22Rv1 (cell line): Measurements from ENCODE around the gene C3orf22.

ENCODE experiments used
- H3K27ac ChIP-seq: fragments of 450-650 bp; 2 replicates; pipeline ENCODE4 v1.5.1; 2017
- ZFX ChIP-seq: fragments of 450-650 bp; IDR thresholded peaks from 2 replicates; pipeline ENCODE4 v1.6.1; 2017; ENCODE audit warnings: antibody characterized with exemption, borderline replicate concordance
- TF ChIP-seq, protein P1 (sequence below): fragments of 450-650 bp; IDR thresholded peaks from 2 replicates; pipeline ENCODE4 v1.5.1; 2017; ENCODE audit warnings: mild to moderate bottlenecking

C3orf22 gene

DNA sequence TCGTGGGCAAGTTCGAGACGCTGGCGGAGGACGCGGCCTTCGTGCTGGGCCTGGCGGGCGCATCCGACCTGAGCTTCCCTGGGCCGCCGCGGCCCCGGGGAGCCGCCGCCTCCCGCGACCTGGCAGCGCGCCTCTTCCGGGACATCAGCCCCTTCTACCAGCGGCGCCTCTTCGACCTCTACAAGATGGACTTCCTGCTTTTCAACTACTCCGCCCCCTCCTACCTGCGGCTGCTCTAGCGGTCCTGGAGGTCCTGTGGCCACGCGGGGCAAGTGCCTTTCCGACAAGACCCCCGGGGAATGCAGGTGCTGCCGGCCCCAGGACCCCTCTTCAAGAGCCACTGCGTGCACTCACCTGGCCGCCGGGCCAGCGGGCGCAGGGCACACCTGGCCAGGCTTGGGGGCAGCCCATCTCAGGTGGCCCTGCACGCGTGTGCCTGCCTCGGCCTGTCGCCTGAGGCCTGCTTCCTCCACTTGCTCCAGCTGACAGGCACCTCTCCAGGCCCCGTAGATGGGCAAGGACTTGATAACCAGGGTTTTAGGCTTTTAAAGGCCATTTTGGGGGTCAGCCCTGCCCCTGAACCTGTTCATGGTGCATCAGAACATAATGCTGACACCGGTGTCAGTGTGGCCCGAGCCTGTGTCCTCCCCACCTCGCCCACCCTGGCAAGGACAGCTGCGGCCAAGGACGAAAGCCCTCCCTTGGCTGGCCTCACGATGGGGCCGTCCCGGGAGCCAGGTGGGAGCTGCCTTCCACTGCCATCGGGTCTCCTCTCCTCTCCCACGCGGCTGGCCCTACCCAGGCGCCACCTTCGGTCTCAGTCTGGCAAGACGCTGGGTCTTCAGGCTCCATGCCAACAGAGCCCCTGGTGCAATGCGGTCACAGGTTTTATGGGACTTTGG is 16.1 kb downstream of the C3orf22 start:
- TF ChIP-seq, protein P1, sequence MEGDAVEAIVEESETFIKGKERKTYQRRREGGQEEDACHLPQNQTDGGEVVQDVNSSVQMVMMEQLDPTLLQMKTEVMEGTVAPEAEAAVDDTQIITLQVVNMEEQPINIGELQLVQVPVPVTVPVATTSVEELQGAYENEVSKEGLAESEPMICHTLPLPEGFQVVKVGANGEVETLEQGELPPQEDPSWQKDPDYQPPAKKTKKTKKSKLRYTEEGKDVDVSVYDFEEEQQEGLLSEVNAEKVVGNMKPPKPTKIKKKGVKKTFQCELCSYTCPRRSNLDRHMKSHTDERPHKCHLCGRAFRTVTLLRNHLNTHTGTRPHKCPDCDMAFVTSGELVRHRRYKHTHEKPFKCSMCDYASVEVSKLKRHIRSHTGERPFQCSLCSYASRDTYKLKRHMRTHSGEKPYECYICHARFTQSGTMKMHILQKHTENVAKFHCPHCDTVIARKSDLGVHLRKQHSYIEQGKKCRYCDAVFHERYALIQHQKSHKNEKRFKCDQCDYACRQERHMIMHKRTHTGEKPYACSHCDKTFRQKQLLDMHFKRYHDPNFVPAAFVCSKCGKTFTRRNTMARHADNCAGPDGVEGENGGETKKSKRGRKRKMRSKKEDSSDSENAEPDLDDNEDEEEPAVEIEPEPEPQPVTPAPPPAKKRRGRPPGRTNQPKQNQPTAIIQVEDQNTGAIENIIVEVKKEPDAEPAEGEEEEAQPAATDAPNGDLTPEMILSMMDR, result no peak
- H3K27ac ChIP-seq, result no peak overlapping the region

DNA sequence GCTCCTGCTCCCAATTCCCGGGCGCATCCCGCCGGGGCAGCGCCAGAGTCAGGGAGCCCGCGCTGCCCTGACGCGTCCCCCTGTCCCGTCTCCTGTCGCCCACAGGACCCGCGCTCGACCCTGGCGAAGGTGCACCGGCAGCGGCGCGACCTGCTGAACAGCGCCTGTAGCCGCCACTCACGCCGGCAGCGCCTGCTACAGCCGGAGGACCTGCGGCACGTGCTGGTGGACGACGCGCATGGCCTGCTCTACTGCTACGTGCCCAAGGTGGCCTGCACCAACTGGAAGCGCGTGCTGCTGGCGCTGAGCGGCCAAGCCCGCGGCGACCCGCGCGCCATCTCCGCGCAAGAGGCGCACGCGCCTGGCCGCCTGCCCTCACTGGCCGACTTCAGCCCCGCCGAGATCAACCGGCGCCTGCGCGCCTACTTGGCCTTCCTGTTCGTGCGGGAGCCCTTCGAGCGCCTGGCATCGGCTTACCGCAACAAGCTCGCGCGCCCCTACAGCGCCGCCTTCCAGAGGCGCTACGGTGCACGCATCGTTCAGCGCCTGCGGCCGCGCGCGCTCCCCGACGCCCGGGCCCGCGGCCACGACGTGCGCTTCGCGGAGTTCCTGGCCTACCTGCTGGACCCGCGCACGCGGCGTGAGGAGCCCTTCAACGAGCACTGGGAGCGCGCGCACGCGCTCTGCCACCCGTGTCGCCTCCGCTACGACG is 16.9 kb downstream of the C3orf22 start:
- no peak overlapping the region for H3K27ac ChIP-seq
- no peak for TF ChIP-seq ZFX
- TF ChIP-seq, protein P1, result no peak

DNA sequence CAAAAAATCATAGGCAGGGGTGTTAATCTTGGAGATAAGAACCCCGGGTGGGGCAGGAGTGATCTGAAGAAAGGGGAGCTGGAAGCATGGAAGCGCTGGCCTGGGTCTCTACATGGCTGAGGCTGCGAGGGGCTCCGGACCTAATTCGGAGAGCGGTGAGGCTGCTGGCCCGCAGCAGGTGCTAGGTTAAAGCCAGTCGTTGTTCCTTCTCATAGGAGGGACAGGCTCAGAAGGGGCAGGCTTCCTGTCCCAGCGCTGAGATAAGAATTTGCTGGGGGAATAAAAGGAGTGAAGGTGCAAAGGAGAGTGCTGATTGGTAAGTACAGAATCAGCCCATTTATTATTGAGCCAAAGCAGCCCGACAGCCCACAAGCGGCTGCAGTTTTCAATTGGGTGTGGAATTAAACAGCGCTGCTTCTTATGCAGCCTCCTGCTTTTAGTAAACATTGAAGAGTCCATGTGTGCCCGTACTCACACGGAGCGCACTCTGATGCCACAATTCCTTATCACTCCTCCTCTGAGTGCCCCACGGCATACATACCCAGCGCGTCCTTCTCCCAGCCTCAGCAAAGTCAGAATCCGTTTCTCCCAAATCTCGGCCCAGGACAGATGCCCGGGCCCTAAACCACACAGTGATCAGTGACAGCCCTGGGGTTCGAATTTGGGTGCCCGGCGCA is 17.6 kb downstream of the C3orf22 start:
- TF ChIP-seq ZFX, result no peak
- TF ChIP-seq, protein P1, result no peak
- H3K27ac ChIP-seq, result no peak overlapping the region

DNA sequence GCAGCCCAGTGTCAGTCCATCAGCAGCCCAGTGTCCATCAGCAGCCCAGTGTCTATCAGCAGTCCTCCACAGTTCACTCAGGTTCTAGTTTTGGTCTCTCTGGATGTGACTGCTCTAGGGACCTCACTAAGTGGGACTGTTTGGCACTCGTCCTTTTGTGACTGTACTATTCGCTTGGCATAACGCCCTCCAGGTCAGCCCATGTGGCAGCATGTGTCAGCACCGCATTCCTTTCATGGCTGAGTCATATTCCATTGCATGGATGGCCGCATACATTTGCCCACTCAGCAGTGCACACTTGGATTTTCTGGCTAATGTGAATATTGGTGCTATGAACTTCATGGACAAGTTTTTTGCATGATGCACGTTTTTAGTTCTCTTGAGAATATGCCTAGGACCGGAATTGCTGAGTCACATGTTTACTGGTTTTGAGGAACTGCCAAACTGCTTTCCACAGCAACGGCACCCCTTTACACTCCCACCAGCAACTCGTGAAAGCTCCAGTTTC is 18.3 kb downstream of the C3orf22 start:
- TF ChIP-seq ZFX, result no peak
- TF ChIP-seq, protein P1, result no peak
- no peak overlapping the region for H3K27ac ChIP-seq

DNA sequence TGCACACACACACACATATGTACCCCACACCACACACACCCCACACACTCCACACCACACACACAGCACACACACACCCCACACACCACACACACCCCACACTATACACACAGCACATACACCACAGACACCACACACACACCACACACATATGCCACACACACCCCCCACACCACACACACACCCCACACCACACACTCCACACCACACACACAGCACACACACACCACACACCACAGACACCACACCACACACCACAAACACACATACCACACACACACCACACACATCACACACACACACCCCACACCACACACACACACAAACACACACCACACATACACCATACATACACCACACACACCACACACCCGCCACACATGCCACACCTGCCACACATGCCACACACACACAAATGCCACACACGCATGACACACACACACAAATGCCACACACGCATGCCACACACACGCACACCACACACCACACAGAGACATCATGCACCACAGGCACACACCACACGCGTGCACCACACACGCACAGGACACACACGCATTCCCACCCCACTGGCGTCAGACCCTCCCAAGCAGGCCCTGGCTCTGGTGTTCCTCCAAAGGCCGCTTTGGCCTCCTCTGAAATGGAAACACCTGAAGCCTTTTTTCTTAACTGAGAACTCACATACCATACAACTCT is 19.0 kb downstream of the C3orf22 start:
- TF ChIP-seq, protein P1, result no peak
- TF ChIP-seq ZFX, result no peak

DNA sequence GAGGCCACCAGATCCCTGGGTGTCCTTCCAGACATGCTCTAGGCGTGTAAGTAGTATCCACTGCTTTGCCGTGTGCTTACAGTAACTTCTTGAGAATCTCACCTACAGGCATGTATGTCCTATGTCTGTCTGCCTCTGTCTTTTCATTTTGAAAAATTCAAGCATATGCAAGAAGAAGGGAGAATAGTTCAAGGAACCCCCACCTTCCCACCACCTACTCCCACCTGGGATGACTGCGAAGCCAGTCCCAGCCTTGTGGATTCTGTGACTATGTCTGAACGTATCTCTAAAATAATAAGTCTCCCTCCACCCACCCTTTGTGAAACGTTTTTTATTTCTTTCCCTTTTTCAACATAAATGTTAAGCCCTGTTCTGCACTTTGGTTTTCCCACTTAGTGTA is 19.8 kb downstream of the C3orf22 start:
- H3K27ac ChIP-seq, result no peak overlapping the region
- TF ChIP-seq, protein P1, result no peak
- no peak for TF ChIP-seq ZFX

More for the DNA sequence above, 19.0 kb downstream of the C3orf22 start:
- H3K27ac ChIP-seq, result no peak overlapping the region
